ENCODE data around the gene CCDC92.

GRCh38 chr12:123958876-123959275 is 13.8 kb downstream of the CCDC92 start:
- TF ChIP-seq CTCF (IDR thresholded peaks at IDR 0.05) (no peak), EZH2 (IDR thresholded peaks at IDR 0.05; ENCODE audit: borderline replicate concordance, insufficient read depth, low read depth, low read length, poor library complexity, severe bottlenecking) (no peak)
